Liver (tissue), 9 donors: ENCODE results near the gene PITPNM2. TPM values are rescaled to one million over a fixed set of nuclear protein-coding genes. Genes with fewer than 3 reads are reported as not detected.

Source experiments
- DNase-seq: peaks from one replicate; pipeline ENCODE4 v3.0.0-alpha.2; 2017; ENCODE audit warnings: low spot score
- H3K27ac ChIP-seq, 2 donors: one replicate each; pipeline ENCODE4 v1.7.0; 2013; ENCODE audit warnings: inconsistent platforms in 2 of 2, low read length in 2 of 2, control low read depth in 1 of 2, low read depth in 1 of 2, mild to moderate bottlenecking in 1 of 2
- H3K27me3 ChIP-seq, 4 donors: one replicate each; pipeline versions ENCODE4 v1.6.1 to v1.7.0; 2013; ENCODE audit warnings: low read length in 3 of 4, inconsistent platforms in 1 of 4, mild to moderate bottlenecking in 1 of 4, moderate library complexity in 1 of 4; ENCODE audit not compliant: control insufficient read depth in 4 of 4, insufficient read depth in 4 of 4
- H3K36me3 ChIP-seq, 4 donors: one replicate each; pipeline versions ENCODE4 v1.6.1 to v1.7.0; 2013; ENCODE audit warnings: low read length in 3 of 4, mild to moderate bottlenecking in 3 of 4, low read depth in 1 of 4, moderate library complexity in 1 of 4; ENCODE audit not compliant: control insufficient read depth in 4 of 4, insufficient read depth in 3 of 4
- H3K4me1 ChIP-seq, 4 donors: one replicate each; pipeline versions ENCODE4 v1.6.1 to v1.7.0; 2013; ENCODE audit warnings: low read length in 3 of 4, mild to moderate bottlenecking in 3 of 4, moderate library complexity in 1 of 4; ENCODE audit not compliant: control insufficient read depth in 4 of 4, insufficient read depth in 4 of 4
- H3K4me3 ChIP-seq, 3 donors: one replicate each; pipeline versions ENCODE4 v1.6.1 to v1.7.0; 2013; ENCODE audit warnings: low read length in 3 of 3, control low read depth in 1 of 3, low read depth in 1 of 3, mild to moderate bottlenecking in 1 of 3
- H3K9ac ChIP-seq, 2 donors: one replicate each; pipeline ENCODE4 v1.7.0; 2013; ENCODE audit warnings: low read length in 2 of 2, mild to moderate bottlenecking in 2 of 2, moderate library complexity in 2 of 2, control low read depth in 1 of 2, low read depth in 1 of 2
- H3K9me3 ChIP-seq, 4 donors: one replicate each; pipeline versions ENCODE4 v1.6.1 to v1.7.0; 2013; ENCODE audit warnings: low read length in 3 of 4; ENCODE audit not compliant: control insufficient read depth in 4 of 4
- CTCF ChIP-seq: fragments of 150-350 bp; IDR thresholded peaks from 2 replicates; pipeline ENCODE4 v1.5.1; 2017; ENCODE audit warnings: improper control_type of control experiment, low read depth, low read length; ENCODE audit not compliant: missing input control
- EGR1 ChIP-seq, 2 donors: IDR thresholded peaks; 2 replicates each; pipeline ENCODE4 v1.6.1; 2016 to 2018; ENCODE audit warnings: antibody characterized with exemption in 2 of 2, low read depth in 2 of 2
- FOXA1 ChIP-seq: IDR thresholded peaks from 2 replicates; pipeline ENCODE4 v1.6.1; 2016; ENCODE audit warnings: antibody characterized with exemption
- FOXA2 ChIP-seq: IDR thresholded peaks from 2 replicates; pipeline ENCODE4 v1.6.1; 2016; ENCODE audit warnings: antibody characterized with exemption
- GABPA ChIP-seq, 2 donors: IDR thresholded peaks in 1 of 2; conservative IDR thresholded peaks in 1 of 2; 2 replicates each; pipeline ENCODE4 v1.6.1; 2016; ENCODE audit warnings: antibody characterized with exemption in 2 of 2, mild to moderate bottlenecking in 1 of 2, moderate library complexity in 1 of 2
- HNF4A ChIP-seq, 2 donors: conservative IDR thresholded peaks; 2 replicates each; pipeline ENCODE4 v1.6.1; 2016; ENCODE audit warnings: antibody characterized with exemption in 2 of 2, mild to moderate bottlenecking in 2 of 2
- HNF4G ChIP-seq: IDR thresholded peaks from 2 replicates; pipeline ENCODE4 v1.6.1; 2016; ENCODE audit warnings: antibody characterized with exemption
- JUND ChIP-seq, 2 donors: IDR thresholded peaks; 2 replicates each; pipeline ENCODE4 v1.6.1; 2016; ENCODE audit warnings: antibody characterized with exemption in 2 of 2
- NR2F2 ChIP-seq: IDR thresholded peaks from 2 replicates; pipeline ENCODE4 v1.6.1; 2016; ENCODE audit warnings: antibody characterized with exemption
- RAD21 ChIP-seq, 2 donors: IDR thresholded peaks; 2 replicates each; pipeline ENCODE4 v1.6.1; 2016; ENCODE audit warnings: antibody characterized with exemption in 2 of 2, mild to moderate bottlenecking in 2 of 2
- RXRA ChIP-seq, 2 donors: IDR thresholded peaks; 2 replicates each; pipeline ENCODE4 v1.6.1; 2017 to 2018; ENCODE audit warnings: antibody characterized with exemption in 2 of 2, mild to moderate bottlenecking in 1 of 2
- SP1 ChIP-seq: IDR thresholded peaks from 2 replicates; pipeline ENCODE4 v1.6.1; 2018; ENCODE audit warnings: antibody characterized with exemption, mild to moderate bottlenecking
- TAF1 ChIP-seq: conservative IDR thresholded peaks from 2 replicates; pipeline ENCODE4 v1.6.1; 2016; ENCODE audit warnings: antibody characterized with exemption, mild to moderate bottlenecking
- YY1 ChIP-seq: IDR thresholded peaks from 2 replicates; pipeline ENCODE4 v1.6.1; 2016; ENCODE audit warnings: antibody characterized with exemption, mild to moderate bottlenecking
- ZBTB33 ChIP-seq: IDR thresholded peaks from 2 replicates; pipeline ENCODE4 v1.6.1; 2016; ENCODE audit warnings: antibody characterized with exemption
- WGBS: extraction: QIAGEN DNeasy Blood & Tissue Kit; methylation state at CpG from one replicate; pipeline ENCODE4 v1.1.7; 2013; 5-methylcytosine and 5-hydroxymethylcytosine counted together
- polyA plus RNA-seq, 2 donors: library from polyadenylated mRNA; stranded (reverse) in 1 of 2; unstranded in 1 of 2; fragments of 200-250 nt in 1 of 2; fragments of >200 nt in 1 of 2; fragmentation: Nextera tagmentation in 1 of 2; extraction: Ambion mirVana in 1 of 2; gene quantifications; one replicate each; pipeline versions ENCODE4 v1.2.1 to v1.2.3, GENCODE V29; 2013 to 2015
- total RNA-seq, 2 donors: library from RNA; depleted of rRNA; stranded (reverse); fragments of >200 nt; gene quantifications; one replicate each; pipeline ENCODE4 v1.2.3, GENCODE V29; 2014
- TF ChIP-seq, protein P1 (sequence below): IDR thresholded peaks from 2 replicates; pipeline ENCODE4 v1.6.1; 2016; ENCODE audit warnings: antibody characterized with exemption
- TF ChIP-seq, protein P2 (sequence below): IDR thresholded peaks from 2 replicates; pipeline ENCODE4 v1.6.1; 2016; ENCODE audit warnings: antibody characterized with exemption, mild to moderate bottlenecking
- TF ChIP-seq, protein P3 (sequence below): IDR thresholded peaks from 2 replicates; pipeline ENCODE4 v1.6.1; 2016; ENCODE audit warnings: antibody characterized with exemption
- donor health status: healthy.
- donor health status: healthy.
- donor health status: healthy.
- donor health status: healthy.
- donor health status: healthy.

Gene PITPNM2
- total and polyA plus RNA-seq, 4 donors: 1.3 to 28.4 (median 5.1) TPM

DNA sequence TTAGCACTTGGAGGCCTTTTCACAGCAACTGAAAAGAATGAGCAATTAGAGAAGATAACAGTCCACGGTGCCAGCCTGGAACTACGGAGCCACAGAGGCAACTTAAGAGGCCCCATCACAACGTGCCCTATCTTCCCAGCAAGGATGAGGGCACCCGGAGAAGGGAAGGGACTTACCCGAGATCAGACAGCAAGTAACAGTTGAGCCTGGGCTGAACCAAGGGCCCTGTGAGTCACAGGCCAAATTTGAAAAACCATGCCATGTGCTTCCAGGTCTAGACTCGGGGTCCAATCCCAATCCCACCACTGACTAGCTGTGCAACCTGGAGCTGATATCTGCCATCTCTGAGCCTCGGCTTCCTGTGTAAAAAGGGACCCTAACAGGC, 42.2 kb downstream of the PITPNM2 start:
- DNase-seq: no peak
- Histone ChIP-seq H3K27ac (peak overlapping the region; percentile 15 to 74), H3K27me3 (no peaks in the 10 kb centered on the region), H3K4me1 (peaks cover 9 to 54% (median 48%) of the 10 kb centered on the region in 4 donors), H3K9me3 (no peaks in the 10 kb centered on the region), H3K4me3 (no peak overlapping the region), H3K9ac (no peak overlapping the region), H3K36me3 (peaks cover 0 to 3% (median 0%) of the 10 kb centered on the region in 4 donors)
- no peak for TF ChIP-seq YY1
- TF ChIP-seq TAF1: no peak
- no peak for TF ChIP-seq HNF4G
- TF ChIP-seq FOXA2: no peak
- TF ChIP-seq HNF4A (conservative IDR thresholded peaks at IDR 0.05): no peak
- TF ChIP-seq GABPA (IDR thresholded peaks at IDR 0.05 in 1 of 2, conservative IDR thresholded peaks at IDR 0.05 in 1 of 2): no peak
- TF ChIP-seq, protein P1, sequence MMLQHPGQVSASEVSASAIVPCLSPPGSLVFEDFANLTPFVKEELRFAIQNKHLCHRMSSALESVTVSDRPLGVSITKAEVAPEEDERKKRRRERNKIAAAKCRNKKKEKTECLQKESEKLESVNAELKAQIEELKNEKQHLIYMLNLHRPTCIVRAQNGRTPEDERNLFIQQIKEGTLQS: no peak
- TF ChIP-seq NR2F2: no peak
- no peak for TF ChIP-seq FOXA1
- no peak for TF ChIP-seq SP1
- TF ChIP-seq EGR1 (IDR thresholded peaks at IDR 0.05; ENCODE audit: low read depth in 2 of 2): no peak
- no peak for TF ChIP-seq JUND (IDR thresholded peaks at IDR 0.05)
- no peak for TF ChIP-seq ZBTB33
- TF ChIP-seq, protein P2, sequence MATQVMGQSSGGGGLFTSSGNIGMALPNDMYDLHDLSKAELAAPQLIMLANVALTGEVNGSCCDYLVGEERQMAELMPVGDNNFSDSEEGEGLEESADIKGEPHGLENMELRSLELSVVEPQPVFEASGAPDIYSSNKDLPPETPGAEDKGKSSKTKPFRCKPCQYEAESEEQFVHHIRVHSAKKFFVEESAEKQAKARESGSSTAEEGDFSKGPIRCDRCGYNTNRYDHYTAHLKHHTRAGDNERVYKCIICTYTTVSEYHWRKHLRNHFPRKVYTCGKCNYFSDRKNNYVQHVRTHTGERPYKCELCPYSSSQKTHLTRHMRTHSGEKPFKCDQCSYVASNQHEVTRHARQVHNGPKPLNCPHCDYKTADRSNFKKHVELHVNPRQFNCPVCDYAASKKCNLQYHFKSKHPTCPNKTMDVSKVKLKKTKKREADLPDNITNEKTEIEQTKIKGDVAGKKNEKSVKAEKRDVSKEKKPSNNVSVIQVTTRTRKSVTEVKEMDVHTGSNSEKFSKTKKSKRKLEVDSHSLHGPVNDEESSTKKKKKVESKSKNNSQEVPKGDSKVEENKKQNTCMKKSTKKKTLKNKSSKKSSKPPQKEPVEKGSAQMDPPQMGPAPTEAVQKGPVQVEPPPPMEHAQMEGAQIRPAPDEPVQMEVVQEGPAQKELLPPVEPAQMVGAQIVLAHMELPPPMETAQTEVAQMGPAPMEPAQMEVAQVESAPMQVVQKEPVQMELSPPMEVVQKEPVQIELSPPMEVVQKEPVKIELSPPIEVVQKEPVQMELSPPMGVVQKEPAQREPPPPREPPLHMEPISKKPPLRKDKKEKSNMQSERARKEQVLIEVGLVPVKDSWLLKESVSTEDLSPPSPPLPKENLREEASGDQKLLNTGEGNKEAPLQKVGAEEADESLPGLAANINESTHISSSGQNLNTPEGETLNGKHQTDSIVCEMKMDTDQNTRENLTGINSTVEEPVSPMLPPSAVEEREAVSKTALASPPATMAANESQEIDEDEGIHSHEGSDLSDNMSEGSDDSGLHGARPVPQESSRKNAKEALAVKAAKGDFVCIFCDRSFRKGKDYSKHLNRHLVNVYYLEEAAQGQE: no peak
- TF ChIP-seq CTCF: no peak
- no peak for TF ChIP-seq RAD21 (IDR thresholded peaks at IDR 0.05)
- TF ChIP-seq, protein P3, sequence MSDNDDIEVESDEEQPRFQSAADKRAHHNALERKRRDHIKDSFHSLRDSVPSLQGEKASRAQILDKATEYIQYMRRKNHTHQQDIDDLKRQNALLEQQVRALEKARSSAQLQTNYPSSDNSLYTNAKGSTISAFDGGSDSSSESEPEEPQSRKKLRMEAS: no peak
- no peak for TF ChIP-seq RXRA (IDR thresholded peaks at IDR 0.05)
- WGBS: 89% methylated on average over 7 of the region's 7 CpGs
